ENCODE results near the gene RAB27A.

GRCh38 chr15:55266547-55266946 lies 23.1 kb downstream of the RAB27A start:
- TF ChIP-seq CTCF (IDR thresholded peaks at IDR 0.05; ENCODE audit: low read depth, low read length), result no peak
- TF ChIP-seq POLR2A (IDR thresholded peaks at IDR 0.05; ENCODE audit: extremely low read depth, insufficient read length), result no peak
